ENCODE results near the gene AKR1B1.
A peak's percentile ranks its signal among the peaks of the same experiment; 100 is the strongest.
"Not testable (repeated sequence)": the region's sequence is repeated elsewhere in the genome, so short reads cannot be mapped to it uniquely, and the experiment has no call there.

AKR1B1 gene

GRCh38 chr7:134458806-134459698 lies at the start of gene AKR1B1:
Gene AKR1B1 (minus strand): TSS chr7:134459100. CDS start chr7:134459062, 38 bp downstream.
- peak; percentile 95 for ATAC-seq
- DNase-seq, result peak; percentile 90

GRCh38 chr7:134505856-134506255 lies 47.0 kb upstream of the AKR1B1 start:
- no peak for ATAC-seq
- DNase-seq, result no peak

- ATAC-seq (no peak), DNase-seq (no peak)
These were observed 45.8 kb upstream of the AKR1B1 start for GRCh38 chr7:134504660-134505164.

- DNase-seq (no peak), ATAC-seq (no peak)
These were observed 43.8 kb upstream of the AKR1B1 start for GRCh38 chr7:134502463-134503371.

GRCh38 chr7:134500982-134501381 lies 42.1 kb upstream of the AKR1B1 start:
- ATAC-seq, result no peak
- no peak for DNase-seq

- ATAC-seq (no peak), DNase-seq (no peak)
These were observed 41.5 kb upstream of the AKR1B1 start for GRCh38 chr7:134500406-134500805.

- no peak for ATAC-seq
These were observed 36.6 kb upstream of the AKR1B1 start for GRCh38 chr7:134495546-134495945.

GRCh38 chr7:134493091-134493490 lies 34.2 kb upstream of the AKR1B1 start:
- ATAC-seq, result no peak

More at GRCh38 chr7:134495546-134495945, 36.6 kb upstream of the AKR1B1 start:
- no peak for DNase-seq

GRCh38 chr7:134487721-134488120 lies 28.8 kb upstream of the AKR1B1 start:
- not testable (repeated sequence) for DNase-seq

More at GRCh38 chr7:134493091-134493490, 34.2 kb upstream of the AKR1B1 start:
- DNase-seq, result no peak

GRCh38 chr7:134485203-134485602 lies 26.3 kb upstream of the AKR1B1 start:
- DNase-seq (no peak), ATAC-seq (no peak)

More at GRCh38 chr7:134487721-134488120, 28.8 kb upstream of the AKR1B1 start:
- ATAC-seq, result not testable (repeated sequence)

- DNase-seq (no peak), ATAC-seq (no peak)
These were observed 24.4 kb upstream of the AKR1B1 start for GRCh38 chr7:134483296-134483695.

GRCh38 chr7:134482858-134483257 lies 24.0 kb upstream of the AKR1B1 start:
- no peak for ATAC-seq
- no peak for DNase-seq

GRCh38 chr7:134481167-134481566 lies 22.3 kb upstream of the AKR1B1 start:
- no peak for ATAC-seq
- no peak for DNase-seq

- DNase-seq (no peak), ATAC-seq (no peak)
These were observed 21.8 kb upstream of the AKR1B1 start for GRCh38 chr7:134480730-134481129.

GRCh38 chr7:134480202-134480601 lies 21.3 kb upstream of the AKR1B1 start:
- ATAC-seq, result no peak
- no peak for DNase-seq

GRCh38 chr7:134478707-134479106 lies 19.8 kb upstream of the AKR1B1 start:
- DNase-seq (no peak), ATAC-seq (no peak)

GRCh38 chr7:134477954-134478353 lies 19.1 kb upstream of the AKR1B1 start:
- ATAC-seq (no peak), DNase-seq (no peak)

GRCh38 chr7:134476044-134476443 lies 17.1 kb upstream of the AKR1B1 start:
- ATAC-seq (no peak), DNase-seq (no peak)

- no peak for ATAC-seq
These were observed 15.9 kb upstream of the AKR1B1 start for GRCh38 chr7:134474828-134475227.

GRCh38 chr7:134473861-134474291 lies 15.0 kb upstream of the AKR1B1 start:
- ATAC-seq, result no peak
- DNase-seq, result no peak

More at GRCh38 chr7:134474828-134475227, 15.9 kb upstream of the AKR1B1 start:
- DNase-seq, result no peak

- no peak for ATAC-seq
- no peak for DNase-seq
These were observed 13.8 kb upstream of the AKR1B1 start for GRCh38 chr7:134472572-134473244.

- DNase-seq, result no peak
- ATAC-seq, result peak; percentile 63
These were observed 12.0 kb upstream of the AKR1B1 start for GRCh38 chr7:134470864-134471263.
